GM18498 (cell line): ENCODE data around the gene CAMK1.

Experiments
- ATAC-seq: cut with Tn5 transposase; IDR thresholded peaks from one replicate; pipeline ENCODE4 v1.9.1; 2021; ENCODE audit warnings: mild to moderate bottlenecking, moderate library complexity; ENCODE audit not compliant: unreplicated experiment

CAMK1 gene

GRCh38 chr3:9743548-9743947 lies 26.2 kb downstream of the CAMK1 start:
- no peak for ATAC-seq

GRCh38 chr3:9742560-9742959 lies 27.2 kb downstream of the CAMK1 start:
- no peak for ATAC-seq

GRCh38 chr3:9739181-9739580 lies 30.6 kb downstream of the CAMK1 start:
- ATAC-seq, result no peak

- ATAC-seq, result no peak
These were observed 32.9 kb downstream of the CAMK1 start for GRCh38 chr3:9736831-9737230.

DNA sequence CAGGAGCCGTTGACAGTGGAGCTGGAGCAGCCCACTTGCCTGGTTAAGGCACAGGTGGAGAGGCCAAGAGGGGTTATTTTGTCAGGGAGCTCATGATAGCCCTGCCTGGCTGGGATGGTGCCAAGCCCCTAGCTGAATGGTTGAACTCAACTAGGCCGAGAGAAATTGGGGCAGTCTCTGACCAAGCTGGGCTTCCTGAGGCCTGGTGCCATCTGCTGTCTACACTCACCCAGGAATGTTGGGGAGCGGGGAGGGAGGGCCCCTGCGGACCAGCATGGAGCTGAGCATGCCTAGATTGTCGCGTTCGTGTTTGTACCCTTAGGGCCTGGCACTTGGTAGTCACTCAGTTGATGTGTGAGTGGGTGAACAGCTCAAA lies 37.0 kb downstream of the CAMK1 start:
- ATAC-seq, result no peak

- peak; percentile 14 for ATAC-seq
These were observed 37.5 kb downstream of the CAMK1 start for GRCh38 chr3:9732080-9732739.

DNA sequence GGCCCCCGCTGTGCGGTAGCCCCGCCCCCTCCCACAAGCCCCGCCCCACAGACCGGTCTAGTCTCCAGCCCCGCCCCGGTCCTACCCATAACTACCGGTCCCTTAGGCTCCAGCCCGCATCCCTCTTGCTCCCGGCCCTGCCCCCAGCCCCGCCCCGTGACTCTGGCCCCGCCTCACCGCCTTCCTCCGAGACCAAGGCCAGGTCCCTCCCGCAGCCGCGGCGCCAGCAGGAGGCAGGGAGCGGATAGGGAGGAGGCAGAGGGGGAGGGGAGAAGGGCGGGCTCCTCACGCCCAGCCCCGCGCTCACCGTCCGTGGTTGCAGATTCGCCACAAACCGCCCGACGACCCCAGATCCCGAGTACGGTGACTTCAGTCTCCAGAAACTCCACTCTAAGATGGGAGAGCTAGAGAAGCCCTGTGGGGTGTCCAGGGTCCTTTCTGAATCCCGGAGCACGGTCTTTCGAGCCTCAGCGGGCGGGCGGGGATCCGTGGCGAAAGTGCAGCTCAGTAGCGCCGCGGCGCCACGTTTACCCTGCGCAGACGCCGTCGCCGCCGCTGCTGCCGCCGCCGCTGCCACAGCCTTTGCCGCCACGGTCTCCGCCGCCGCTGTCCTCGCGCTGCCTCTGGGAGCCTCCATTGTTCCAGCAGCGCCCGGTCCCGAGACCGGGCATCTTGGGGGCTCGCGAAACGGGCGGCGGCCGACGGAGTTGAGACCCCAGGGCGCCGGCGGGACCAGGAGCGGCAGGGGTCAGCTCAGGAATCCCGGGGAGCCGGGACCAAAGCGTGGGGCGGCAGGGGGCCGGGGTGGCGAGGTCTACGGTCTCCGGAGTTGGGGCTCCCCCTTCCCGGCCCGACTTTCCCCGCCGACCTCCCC lies 38.3 kb downstream of the CAMK1 start, which contains the start of gene BRPF1:
Gene BRPF1 (plus strand): TSS at position 530 of the 874 bp plus-strand sequence. CDS start 2,406 bp downstream, outside the sequence.
- peak; percentile 92 for ATAC-seq

GRCh38 chr3:9730657-9731205 lies 39.0 kb downstream of the CAMK1 start:
- ATAC-seq, result peak; percentile 36

DNA sequence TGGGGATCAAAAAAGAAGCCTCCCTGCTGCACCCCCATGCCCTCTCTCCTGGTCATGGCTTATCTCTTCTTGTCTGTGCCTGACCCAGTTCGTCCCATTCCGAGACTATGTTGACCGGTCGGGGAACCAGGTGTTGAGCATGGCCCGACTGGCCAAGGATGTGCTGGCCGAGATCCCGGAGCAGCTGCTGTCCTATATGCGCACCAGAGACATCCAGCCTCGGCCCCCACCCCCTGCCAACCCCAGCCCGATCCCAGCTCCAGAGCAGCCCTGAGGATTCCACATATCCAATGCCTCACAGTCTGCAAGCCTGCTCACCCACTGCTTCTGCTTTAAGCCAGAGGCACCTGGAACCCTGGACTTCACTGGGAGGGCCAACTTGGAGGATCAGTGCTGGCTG lies 40.3 kb downstream of the CAMK1 start:
- no peak for ATAC-seq

- ATAC-seq, result no peak
These were observed 42.0 kb downstream of the CAMK1 start for GRCh38 chr3:9727743-9728142.

GRCh38 chr3:9727041-9727595 lies 42.6 kb downstream of the CAMK1 start:
- ATAC-seq, result no peak

DNA sequence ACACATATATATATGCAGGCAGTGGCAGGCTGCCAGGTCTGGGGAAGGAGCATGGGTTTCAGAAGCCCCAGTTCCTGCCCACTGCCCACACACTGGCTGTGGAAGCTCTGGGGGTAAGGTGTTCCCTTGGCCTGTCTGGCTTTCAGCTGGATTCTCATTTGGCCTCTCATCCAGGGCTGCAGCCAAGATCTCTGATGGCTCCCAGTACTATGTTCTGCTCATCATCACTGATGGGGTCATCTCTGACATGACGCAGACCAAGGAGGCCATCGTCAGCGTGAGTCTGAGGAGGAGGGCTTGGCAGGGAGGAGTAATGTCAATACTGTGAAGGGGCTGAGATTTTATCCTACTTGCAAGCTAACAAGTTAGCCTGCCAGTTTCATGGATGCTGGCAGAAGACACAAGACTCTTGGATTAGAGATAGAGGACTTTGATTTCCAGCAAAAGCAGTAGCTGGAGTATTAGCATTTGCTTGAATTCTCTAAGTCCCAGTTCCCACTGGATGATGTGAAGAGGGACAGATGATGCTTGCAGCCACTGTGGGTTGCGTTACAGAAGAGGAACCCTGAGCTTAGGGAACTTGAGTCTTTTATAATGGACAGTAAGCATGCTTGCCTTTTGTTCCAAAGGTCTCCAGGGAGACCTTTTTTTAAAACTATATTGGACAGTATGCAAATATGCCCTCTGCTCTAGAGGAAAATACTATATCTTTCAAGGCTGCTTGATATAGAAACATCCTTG lies 43.8 kb downstream of the CAMK1 start:
- ATAC-seq, result no peak

- no peak for ATAC-seq
These were observed 48.1 kb downstream of the CAMK1 start for GRCh38 chr3:9721700-9722060.

- no peak for ATAC-seq
These were observed 48.6 kb downstream of the CAMK1 start for GRCh38 chr3:9721015-9721699.

DNA sequence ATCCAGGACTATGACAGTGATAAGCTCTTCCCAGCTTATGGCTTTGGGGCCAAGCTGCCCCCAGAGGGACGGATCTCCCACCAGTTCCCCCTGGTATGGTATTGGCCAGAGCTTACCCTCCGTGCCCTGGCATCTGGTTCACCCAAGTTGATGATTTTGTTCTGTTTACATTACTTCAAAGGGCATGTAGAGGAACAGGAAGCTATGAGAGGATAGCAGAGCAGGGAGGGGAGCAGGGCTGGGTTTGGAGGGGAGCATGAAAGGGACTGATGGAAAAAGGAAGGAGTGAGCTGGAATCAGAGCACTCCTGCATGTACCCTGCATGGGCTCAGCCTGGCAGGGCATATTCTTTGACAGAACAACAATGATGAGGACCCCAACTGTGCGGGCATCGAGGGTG lies 51.6 kb downstream of the CAMK1 start:
- ATAC-seq, result no peak

- ATAC-seq, result no peak
These were observed 52.2 kb downstream of the CAMK1 start for GRCh38 chr3:9717563-9717962.

DNA sequence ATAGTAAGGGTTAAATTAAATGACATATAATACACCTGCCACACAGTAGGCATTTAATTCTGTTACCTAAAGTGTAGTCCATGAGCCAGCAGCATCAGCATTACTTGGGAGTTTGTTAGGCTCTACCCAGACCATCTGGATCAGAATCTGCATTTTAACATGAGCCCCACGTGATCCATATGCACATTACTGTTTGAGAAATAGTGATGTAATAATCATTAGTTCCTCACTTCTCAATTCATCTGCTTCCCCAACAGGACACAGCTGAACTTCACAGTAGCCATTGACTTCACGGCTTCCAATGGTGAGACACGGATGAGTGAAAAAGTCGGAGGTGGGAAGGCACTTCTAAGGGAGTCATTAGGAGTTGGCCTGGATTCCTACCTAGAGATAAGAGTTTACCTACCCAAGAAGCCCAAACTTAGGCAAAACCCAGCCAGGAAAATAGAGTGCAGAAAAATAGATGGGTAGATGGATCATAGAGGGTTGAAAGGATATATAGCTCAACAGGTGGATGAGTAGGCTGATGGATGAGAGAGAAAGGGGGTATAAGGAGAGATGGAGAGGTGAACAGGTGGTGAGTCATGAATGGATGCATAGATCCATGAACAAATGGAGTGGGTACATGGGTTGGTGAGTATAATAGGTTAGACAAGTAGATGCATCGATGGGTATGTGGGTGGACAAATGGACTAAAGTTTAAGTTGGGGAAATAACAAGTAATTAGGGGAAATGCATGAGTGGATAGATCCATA lies 52.8 kb downstream of the CAMK1 start:
- no peak for ATAC-seq

DNA sequence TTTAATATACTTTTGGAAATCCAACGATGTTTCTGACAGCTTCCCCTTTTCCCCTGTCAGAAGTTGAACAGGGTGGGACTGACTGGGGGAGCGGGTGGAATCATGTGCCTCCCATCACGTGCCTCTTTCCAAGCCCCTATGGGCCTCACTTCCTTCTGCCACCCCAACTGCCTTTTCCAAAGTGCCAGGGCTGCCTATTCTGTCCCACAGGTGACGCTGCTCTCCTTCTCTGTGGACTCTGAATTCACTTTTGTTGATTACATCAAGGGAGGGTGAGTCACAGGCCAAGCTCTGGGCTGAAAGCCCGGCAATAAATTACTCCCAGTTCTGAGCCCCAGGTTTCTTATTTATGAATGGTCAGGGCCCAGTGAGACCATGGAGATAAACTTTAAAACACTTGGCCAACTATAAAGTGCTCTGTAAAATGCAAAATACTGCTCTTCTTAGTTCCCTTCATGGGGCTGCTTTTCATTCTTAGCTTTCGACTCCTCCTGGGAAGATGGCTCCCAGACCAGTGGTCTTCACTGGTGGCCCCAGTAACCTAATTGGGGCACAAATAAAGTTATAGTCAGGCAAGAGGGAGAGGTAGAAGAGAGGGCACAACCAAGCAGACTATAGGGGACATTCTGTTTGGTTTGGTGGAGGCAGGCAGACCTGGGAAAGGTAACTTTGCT lies 53.8 kb downstream of the CAMK1 start:
- no peak for ATAC-seq

DNA sequence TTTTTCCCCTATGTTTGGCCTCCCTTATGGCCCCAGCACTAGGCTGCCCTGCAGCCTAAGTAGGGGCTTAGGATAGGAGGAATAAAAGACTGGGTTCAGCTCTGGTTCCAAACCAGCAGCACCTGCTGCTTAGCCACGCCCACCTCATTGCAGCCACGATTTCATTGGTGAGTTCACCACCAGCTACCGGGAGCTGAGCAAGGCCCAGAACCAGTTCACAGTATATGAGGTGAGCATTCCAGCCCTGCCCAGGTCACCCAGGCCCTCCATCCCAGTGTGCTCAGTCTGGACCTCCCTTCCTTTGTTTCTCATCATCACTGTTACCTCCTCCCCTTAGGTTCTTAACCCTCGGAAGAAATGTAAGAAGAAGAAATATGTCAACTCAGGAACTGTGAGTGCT lies 54.6 kb downstream of the CAMK1 start:
- no peak for ATAC-seq
